HG03196 (cell line): ENCODE data around the gene ZNF764.
"Not testable (repeated sequence)": the region's sequence is repeated elsewhere in the genome, so short reads cannot be mapped to it uniquely, and the experiment has no call there.

ENCODE experiments used
- ATAC-seq: cut with Tn5 transposase; IDR thresholded peaks from one replicate; pipeline ENCODE4 v1.9.1; 2021; ENCODE audit not compliant: unreplicated experiment

Gene ZNF764

GRCh38 chr16:30551781-30552180 is 6.4 kb downstream of the ZNF764 start:
- ATAC-seq = no peak

GRCh38 chr16:30548416-30549253 is 9.5 kb downstream of the ZNF764 start:
- no peak for ATAC-seq

DNA sequence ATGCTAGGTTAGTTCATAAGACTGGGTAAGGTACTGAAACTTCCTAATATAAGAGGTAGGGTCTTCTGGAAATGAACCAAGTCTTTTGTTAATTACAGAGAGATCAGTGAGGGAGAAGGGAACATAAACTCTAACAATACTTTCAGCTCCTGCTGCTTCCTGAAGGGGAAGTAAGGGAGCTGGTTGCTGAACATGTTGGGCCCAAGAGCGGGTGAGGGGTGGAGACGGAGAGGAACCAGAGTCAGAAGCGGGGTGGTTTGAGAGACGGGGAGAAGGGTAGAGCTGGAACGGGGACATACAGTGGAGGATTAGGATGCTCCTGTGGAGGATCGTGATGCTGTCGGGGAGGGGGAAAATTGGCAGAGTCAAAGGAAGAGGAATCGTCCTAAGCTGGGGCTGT is 12.1 kb downstream of the ZNF764 start:
- ATAC-seq = no peak

GRCh38 chr16:30543067-30543466 is 15.1 kb downstream of the ZNF764 start:
- no peak for ATAC-seq

DNA sequence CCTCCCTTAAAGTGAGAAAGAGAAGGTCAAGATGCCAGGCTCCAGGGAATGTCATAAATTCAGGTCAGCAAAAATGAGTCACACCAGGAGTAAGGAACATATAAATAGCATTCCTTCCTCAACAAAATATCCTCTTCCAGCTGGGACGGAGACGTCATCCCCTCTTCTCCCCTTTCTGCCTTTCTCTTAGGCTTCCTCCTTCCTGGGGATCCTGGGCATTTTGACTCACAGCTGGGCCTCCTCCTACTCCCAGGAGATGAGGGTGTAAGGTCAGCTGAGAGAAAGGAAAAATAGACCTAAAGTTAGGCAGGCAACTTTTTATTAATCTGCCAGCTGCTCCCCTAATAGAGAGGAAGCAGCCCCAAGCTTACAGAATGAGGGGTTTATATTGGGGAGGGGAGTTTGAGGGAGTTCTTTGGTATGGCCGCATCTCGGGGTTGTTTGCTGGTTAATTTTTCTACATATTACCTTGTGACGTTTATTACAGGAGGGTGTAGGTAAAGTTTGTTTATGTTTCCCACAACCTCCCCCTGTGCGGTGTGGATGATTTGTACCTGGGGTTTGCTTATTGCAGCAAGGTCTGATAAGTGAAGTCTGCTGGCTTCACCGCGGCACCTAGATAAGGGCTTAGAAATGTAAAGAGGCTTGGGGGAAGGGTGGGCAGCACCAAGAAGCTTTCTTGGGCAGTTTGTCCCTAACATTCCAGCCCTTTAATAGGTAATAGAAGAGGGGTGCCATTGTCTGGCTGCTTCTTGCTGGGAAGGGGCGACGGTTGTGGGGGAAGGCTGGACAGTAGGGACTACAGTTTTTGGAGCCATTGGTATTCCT is 16.5 kb downstream of the ZNF764 start:
- no peak for ATAC-seq

DNA sequence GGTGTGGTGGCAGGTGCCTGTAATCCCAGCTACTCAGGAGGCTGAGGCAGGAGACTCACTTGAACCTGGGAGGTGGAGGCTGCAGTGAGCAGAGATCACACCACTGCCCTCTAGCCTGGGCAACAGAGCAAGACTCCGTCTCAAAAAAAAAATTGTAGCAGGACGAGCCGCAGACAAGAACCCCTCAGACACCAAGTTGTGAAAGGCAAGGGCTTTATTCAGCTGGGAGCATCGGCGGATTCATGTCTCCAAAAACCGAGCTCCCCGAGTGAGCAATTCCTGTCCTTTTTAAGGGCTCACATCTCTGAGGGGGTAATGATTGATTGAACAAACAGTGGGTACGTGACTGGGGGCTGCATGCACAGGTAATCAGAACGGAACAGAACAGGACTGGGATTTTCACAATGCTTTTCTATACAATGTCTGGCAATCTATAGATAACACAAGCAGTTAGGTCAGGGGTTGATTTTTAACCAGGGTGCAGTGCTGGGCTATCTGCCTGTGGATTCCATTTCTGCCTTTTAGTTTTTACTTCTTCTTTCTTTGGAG is 17.2 kb downstream of the ZNF764 start:
- ATAC-seq = not testable (repeated sequence)

GRCh38 chr16:30539986-30540526 is 18.1 kb downstream of the ZNF764 start:
- not testable (repeated sequence) for ATAC-seq

GRCh38 chr16:30539000-30539964 is 18.9 kb downstream of the ZNF764 start:
- ATAC-seq = no peak

DNA sequence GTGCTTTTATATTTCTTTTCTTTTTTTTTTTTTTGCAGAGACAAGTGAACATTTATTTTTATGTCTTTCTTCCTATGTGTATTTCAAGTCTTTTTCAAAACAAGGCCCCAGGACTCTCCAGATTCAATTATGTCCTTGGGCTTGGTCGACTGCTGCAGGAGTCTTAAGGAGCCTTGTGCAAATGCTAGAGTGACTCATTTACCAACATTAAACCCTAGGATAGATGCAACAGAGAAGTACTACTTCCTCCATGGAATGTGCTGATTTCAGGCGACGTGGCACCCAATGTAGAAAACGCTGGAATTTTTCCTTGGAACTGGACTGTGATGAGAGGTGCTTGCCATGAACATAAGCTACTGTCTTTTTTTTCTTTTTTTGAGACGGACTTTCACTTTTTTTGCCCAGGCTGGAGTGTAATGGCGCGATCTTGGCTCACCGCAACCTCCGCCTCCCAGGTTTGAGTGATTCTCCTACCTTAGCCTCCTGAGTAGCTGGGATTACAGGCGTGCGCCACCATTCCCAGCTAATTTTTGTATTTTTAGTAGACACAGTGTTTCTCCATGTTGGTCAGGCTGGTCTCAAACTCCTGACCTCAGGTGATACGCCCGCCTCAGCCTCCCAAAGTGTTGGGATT is 21.7 kb downstream of the ZNF764 start:
- ATAC-seq = not testable (repeated sequence)

DNA sequence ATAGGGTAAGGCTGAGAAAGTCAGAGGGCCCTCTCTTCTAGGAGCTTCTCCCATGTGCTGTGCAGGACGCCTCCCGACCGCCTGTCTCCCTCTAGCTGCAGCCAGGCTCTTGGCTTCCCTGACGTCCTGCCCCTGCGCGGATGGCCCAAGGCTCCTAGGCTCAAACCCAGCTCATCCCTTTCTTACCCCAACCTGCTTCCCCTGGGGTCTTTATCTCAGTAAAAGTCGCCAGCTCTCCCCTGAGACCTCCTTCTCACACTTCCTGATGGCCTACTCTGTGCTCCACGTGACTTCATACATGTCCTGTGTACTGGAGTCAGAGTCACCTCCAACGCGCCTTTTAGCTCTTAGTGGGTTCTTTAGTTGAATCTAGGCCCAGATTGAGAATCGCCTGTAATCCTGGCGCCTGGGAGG is 22.4 kb downstream of the ZNF764 start:
- ATAC-seq = peak; percentile 40

DNA sequence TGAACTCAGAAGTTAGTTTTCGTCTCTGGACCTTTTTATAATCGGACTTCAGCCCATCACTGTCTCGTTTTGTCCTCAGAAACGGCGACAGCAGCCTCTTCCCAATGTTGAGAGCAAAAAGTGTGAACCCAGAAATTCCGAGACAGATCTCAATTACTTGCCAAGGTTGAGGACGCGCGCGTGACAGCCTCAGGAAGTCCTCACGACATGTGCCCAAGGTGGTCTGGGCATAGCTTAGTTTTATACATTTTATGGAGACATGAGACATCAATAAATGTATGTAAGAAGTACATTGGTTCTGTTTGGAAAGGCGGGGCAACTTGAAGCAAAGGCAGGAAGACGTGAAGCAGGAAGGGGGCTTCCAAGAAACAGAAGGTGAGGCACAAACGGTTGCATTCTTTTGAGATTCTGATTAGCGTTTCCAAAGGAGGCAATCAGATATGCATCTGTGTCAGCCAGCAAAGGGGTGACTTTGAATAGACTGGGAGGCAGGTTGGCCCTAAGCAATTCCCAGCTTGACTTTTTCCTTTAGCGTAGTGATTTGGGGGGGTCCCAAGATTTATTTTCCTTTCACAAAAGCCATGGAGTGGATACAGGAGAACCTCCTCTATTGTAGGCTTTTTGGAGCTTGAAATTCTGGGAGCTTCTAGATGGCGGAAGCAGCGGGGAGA is 22.9 kb downstream of the ZNF764 start:
- ATAC-seq = no peak

- peak; percentile 62 for ATAC-seq
Measured at GRCh38 chr16:30534368-30535105, 23.6 kb downstream of the ZNF764 start, which contains the start of gene ZNF747. Gene ZNF747 (minus strand): TSS chr16:30534858. CDS start chr16:30534679, 179 bp downstream.

- ATAC-seq = peak; percentile 32
Measured at GRCh38 chr16:30533748-30534367, 24.3 kb downstream of the ZNF764 start.

- no peak for ATAC-seq
Measured at GRCh38 chr16:30533146-30533522, 25.0 kb downstream of the ZNF764 start.

- ATAC-seq = no peak
Measured at GRCh38 chr16:30532285-30533145, 25.7 kb downstream of the ZNF764 start.

- no peak for ATAC-seq
Measured at GRCh38 chr16:30530163-30531037, 27.8 kb downstream of the ZNF764 start.
